T-helper 17 cell (primary cell): ENCODE data around the gene ONECUT2. TPM values are rescaled to one million over a fixed set of nuclear protein-coding genes. Genes with fewer than 3 reads are reported as not detected.
"Not testable (repeated sequence)": the region's sequence is repeated elsewhere in the genome, so short reads cannot be mapped to it uniquely, and the experiment has no call there.

Experiments
- ATAC-seq: fragments of 150-1000 bp; cut with Tn5 transposase; 2 replicates; pipeline ENCODE4 v1.10.0; 2021; ENCODE audit warnings: mild to moderate bottlenecking, moderate library complexity
- DNase-seq, 3 donors: peaks; one replicate each; pipeline versions ENCODE4 v3.0.0 to v3.0.0-alpha.2; 2020 to 2021
- H3K9me3 ChIP-seq: one replicate; pipeline ENCODE4 v1.7.0; 2013; ENCODE audit warnings: low read length, mild to moderate bottlenecking; ENCODE audit not compliant: control insufficient read depth, poor library complexity, severe bottlenecking
- H3K27ac Mint-ChIP-seq: one replicate; pipeline ENCODE4 v1.8.0; 2022; ENCODE audit warnings: mild to moderate bottlenecking, moderate library complexity, mixed read lengths
- H3K27me3 Mint-ChIP-seq: one replicate; pipeline ENCODE4 v1.8.0; 2022; ENCODE audit warnings: mixed read lengths
- H3K36me3 Mint-ChIP-seq: one replicate; pipeline ENCODE4 v1.8.0; 2022; ENCODE audit warnings: low read depth, mixed read lengths
- H3K4me1 Mint-ChIP-seq: one replicate; pipeline ENCODE4 v1.8.0; 2022; ENCODE audit warnings: mild to moderate bottlenecking, mixed read lengths
- H3K4me3 Mint-ChIP-seq: one replicate; pipeline ENCODE4 v1.8.0; 2022; ENCODE audit warnings: mild to moderate bottlenecking, moderate library complexity, mixed read lengths
- total RNA-seq, 4 donors: library from RNA in 2 of 4; stranded (reverse) in 2 of 4; gene quantifications; one replicate each; pipeline ENCODE4 v1.2.3 and lab custom pipeline; 2022 to 2026

The ONECUT2 gene
- total RNA-seq, 2 donors from 2014 or later: not detected

DNA sequence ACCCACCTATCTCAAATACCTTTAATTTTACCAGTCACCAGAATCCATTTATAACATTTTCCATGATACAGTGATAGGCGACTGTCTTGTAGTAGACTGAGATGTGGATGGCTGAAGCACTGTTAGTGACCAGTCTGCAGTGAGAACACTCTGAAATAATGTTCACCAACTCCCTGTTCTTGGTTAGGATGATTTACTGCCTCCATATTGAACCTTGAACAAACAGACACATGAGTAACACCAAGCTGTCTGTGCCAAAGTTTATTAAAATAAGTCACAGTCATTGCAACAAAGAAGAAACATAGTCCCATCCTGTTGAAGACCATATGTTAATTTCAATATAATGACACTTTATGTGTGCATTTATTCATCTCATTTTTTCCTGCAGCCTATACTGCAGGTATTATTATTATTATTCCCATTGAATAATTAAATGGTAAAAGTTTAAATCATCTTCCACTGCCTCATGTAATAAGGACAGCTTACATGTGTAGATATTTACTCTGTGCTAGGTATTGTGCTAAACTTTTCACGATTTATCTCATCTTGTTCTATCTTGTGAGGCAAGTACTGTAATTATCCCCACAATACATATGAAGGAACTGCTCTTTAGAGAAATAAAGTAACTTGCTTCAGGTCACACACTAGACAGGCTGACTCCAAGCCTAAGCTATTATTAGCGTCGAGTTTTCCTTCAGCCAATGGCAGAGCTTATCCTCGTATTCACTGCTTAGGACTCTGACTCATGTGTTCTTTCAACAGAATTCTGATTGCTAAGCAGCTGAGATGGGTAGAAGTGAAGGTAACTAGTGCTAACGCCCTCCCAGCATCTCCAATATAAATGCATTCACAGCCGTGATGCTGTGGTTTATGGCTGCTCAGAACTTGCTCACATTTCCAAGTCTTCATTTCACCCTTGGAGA, 62.5 kb downstream of the ONECUT2 start:
- ATAC-seq (no peak), DNase-seq (no peak)
- no peak overlapping the region for H3K4me3 Mint-ChIP-seq
- no peaks in the 10 kb centered on the region for H3K36me3 Mint-ChIP-seq
- no peak overlapping the region for H3K27ac Mint-ChIP-seq
- H3K9me3 ChIP-seq: no peaks in the 10 kb centered on the region
- H3K27me3 Mint-ChIP-seq: peaks cover 35% of the 10 kb centered on the region
- H3K4me1 Mint-ChIP-seq: no peaks in the 10 kb centered on the region

DNA sequence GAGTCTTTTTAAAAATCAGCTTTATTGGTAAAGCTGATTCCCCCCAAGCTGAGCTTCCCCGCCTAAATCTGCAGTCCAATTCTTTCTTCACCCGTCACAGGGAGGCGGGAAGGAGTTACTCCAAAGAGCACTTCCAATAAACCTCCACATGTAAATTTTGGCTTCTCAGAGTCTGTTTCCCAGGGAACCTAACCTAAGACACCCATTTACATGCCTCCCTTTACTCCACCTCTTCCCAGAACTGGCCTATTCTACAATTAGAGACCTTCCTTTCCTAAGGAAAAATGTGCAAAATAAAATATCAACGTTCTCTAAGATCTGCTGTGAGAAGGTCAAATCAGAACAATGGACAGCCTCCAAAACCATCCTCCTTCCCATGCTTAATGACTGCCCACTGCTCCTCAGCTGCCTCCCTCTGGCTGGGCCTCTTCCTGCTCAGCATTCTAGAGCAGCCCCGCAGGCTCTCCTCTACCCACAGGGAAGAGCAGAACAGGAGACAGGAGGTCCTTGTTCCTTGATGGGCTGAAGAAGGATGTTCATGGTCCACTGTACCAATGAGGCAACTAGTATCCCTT, 63.6 kb downstream of the ONECUT2 start:
- Mint-ChIP-seq H3K27me3 (peaks cover 25% of the 10 kb centered on the region), H3K36me3 (no peaks in the 10 kb centered on the region), H3K4me3 (no peak overlapping the region), H3K4me1 (no peaks in the 10 kb centered on the region), H3K27ac (no peak overlapping the region)
- DNase-seq: no peak
- H3K9me3 ChIP-seq: no peaks in the 10 kb centered on the region
- no peak for ATAC-seq

- no peak overlapping the region for H3K4me3 Mint-ChIP-seq
- peaks cover 42% of the 10 kb centered on the region for H3K27me3 Mint-ChIP-seq
- no peaks in the 10 kb centered on the region for H3K4me1 Mint-ChIP-seq
- no peaks in the 10 kb centered on the region for H3K9me3 ChIP-seq
- H3K27ac Mint-ChIP-seq: no peak overlapping the region
- no peaks in the 10 kb centered on the region for H3K36me3 Mint-ChIP-seq
- ATAC-seq: no peak
- no peak for DNase-seq
Measured at GRCh38 chr18:57502624-57503023, 67.5 kb downstream of the ONECUT2 start.

GRCh38 chr18:57505231-57505630, 70.1 kb downstream of the ONECUT2 start:
- H3K36me3 Mint-ChIP-seq: no peaks in the 10 kb centered on the region
- peaks cover 52% of the 10 kb centered on the region for H3K27me3 Mint-ChIP-seq
- no peaks in the 10 kb centered on the region for H3K4me1 Mint-ChIP-seq
- no peak for DNase-seq
- no peak for ATAC-seq
- H3K4me3 Mint-ChIP-seq: no peak overlapping the region
- H3K27ac Mint-ChIP-seq: no peak overlapping the region
- H3K9me3 ChIP-seq: no peaks in the 10 kb centered on the region

DNA sequence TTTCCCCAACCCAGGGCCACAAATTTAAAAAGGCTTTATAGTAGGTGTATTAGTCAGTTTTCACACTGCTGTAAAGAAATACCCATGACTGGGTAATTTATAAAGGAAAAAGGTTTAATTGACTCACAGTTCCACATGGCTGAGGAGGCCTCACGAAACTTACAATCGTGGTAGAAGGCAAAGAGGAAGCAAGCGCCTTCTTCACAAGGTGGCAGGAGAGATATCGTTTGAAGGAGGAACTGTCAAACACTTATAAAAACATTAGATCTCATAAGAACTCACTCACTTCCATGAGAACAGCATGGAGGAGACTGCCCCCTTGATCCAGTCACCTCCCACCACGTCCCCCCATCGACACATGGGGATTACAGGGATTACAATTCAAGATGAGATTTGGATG, 80.9 kb downstream of the ONECUT2 start:
- ATAC-seq (no peak), DNase-seq (no peak)
- Mint-ChIP-seq H3K4me1 (no peaks in the 10 kb centered on the region), H3K36me3 (no peaks in the 10 kb centered on the region), H3K27ac (no peak overlapping the region), H3K27me3 (peaks cover 28% of the 10 kb centered on the region), H3K4me3 (no peak overlapping the region)
- H3K9me3 ChIP-seq: no peaks in the 10 kb centered on the region

- H3K36me3 Mint-ChIP-seq: no peaks in the 10 kb centered on the region
- DNase-seq: no peak
- no peak for ATAC-seq
- no peaks in the 10 kb centered on the region for H3K9me3 ChIP-seq
- H3K4me1 Mint-ChIP-seq: peaks cover 2% of the 10 kb centered on the region
- H3K4me3 Mint-ChIP-seq: no peak overlapping the region
- H3K27me3 Mint-ChIP-seq: peaks cover 34% of the 10 kb centered on the region
- no peak overlapping the region for H3K27ac Mint-ChIP-seq
Measured at GRCh38 chr18:57518533-57518932, 83.4 kb downstream of the ONECUT2 start.

GRCh38 chr18:57519668-57520424, 84.7 kb downstream of the ONECUT2 start:
- no peak for ATAC-seq
- H3K4me3 Mint-ChIP-seq: no peak overlapping the region
- H3K4me1 Mint-ChIP-seq: peaks cover 2% of the 10 kb centered on the region
- H3K27ac Mint-ChIP-seq: no peak overlapping the region
- no peaks in the 10 kb centered on the region for H3K9me3 ChIP-seq
- H3K36me3 Mint-ChIP-seq: peaks cover 2% of the 10 kb centered on the region
- H3K27me3 Mint-ChIP-seq: peaks cover 36% of the 10 kb centered on the region
- no peak for DNase-seq

- not testable (repeated sequence) for ATAC-seq, H3K36me3 Mint-ChIP-seq, H3K4me1 Mint-ChIP-seq, DNase-seq, H3K9me3 ChIP-seq, H3K27ac Mint-ChIP-seq, H3K4me3 Mint-ChIP-seq
- H3K27me3 Mint-ChIP-seq: peaks cover 34% of the 10 kb centered on the region
Measured at GRCh38 chr18:57522348-57522747, 87.2 kb downstream of the ONECUT2 start.

DNA sequence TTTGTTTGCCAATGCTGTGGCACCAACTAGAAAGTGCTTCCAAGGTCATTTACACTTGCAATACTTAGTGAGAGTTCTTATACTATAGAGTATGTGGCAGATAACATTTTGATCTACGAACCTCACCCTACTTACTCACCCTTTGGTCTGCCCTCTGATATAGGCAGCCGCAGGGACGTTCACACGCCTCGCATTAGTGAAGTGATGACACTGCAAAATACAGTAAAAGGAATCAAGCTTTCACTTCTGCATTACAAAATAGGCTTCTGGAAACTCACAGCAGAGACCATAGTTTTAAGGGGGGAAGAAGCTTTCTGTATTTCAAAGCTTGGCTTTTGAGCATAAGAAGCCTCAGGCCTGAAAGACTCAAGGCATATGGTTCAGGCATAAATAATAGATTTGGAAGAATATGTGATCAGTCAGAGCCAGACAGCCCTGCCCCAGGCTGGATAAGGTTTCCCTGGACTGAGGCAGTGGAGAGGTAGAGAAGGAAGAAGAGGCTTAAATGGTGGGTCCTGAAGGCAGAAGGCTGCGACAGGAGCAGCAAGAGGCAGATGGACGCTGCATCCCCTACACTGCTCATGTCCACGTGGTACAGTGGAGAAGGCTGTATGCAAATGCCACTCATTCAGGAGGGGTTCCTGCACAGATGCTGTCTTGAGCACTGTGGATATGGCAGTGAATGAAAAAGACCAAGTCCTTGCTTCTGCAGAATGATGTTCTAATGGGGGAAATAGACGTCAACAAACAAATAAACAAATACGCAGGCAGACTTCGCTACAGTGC, 88.2 kb downstream of the ONECUT2 start:
- no peak for DNase-seq
- no peaks in the 10 kb centered on the region for H3K9me3 ChIP-seq
- no peak for ATAC-seq
- Mint-ChIP-seq H3K36me3 (peaks cover 2% of the 10 kb centered on the region), H3K27me3 (peaks cover 39% of the 10 kb centered on the region), H3K4me3 (no peak overlapping the region), H3K4me1 (peaks cover 2% of the 10 kb centered on the region), H3K27ac (no peak overlapping the region)

DNA sequence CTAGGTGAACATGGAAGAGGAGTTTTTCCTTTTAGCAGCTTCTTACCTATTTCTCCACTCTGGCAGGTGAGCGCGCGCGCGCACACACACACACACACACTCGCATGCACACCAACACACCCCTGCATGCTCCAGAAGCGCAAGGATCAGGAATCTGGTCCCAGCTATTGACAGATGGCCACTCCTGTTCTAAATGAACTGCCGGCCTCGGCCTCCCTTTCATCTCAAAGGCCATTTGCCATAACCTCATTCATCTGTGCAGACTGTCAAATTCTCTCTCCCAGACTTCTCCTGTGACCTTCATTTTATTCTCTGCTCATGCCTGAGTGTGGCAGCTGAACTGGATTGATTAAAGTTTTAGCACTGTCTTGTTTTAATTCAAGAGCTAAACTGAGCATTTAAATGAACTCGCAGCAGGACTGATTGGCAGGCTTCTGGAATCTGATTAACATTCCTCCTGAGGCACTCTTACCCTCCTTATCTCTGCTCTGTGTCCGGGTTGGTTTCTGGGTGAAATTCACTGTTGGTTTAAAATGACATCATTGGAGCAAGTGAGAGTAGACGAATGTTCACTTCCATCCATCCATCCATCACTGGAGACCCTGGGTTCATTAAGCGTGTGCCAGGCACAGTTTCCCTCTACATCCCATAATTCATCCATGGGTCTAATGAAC, 92.5 kb downstream of the ONECUT2 start:
- H3K36me3 Mint-ChIP-seq: peaks cover 2% of the 10 kb centered on the region
- no peaks in the 10 kb centered on the region for H3K9me3 ChIP-seq
- peaks cover 2% of the 10 kb centered on the region for H3K4me1 Mint-ChIP-seq
- DNase-seq (no peak), ATAC-seq (no peak)
- no peak overlapping the region for H3K27ac Mint-ChIP-seq
- no peak overlapping the region for H3K4me3 Mint-ChIP-seq
- peaks cover 39% of the 10 kb centered on the region for H3K27me3 Mint-ChIP-seq

DNA sequence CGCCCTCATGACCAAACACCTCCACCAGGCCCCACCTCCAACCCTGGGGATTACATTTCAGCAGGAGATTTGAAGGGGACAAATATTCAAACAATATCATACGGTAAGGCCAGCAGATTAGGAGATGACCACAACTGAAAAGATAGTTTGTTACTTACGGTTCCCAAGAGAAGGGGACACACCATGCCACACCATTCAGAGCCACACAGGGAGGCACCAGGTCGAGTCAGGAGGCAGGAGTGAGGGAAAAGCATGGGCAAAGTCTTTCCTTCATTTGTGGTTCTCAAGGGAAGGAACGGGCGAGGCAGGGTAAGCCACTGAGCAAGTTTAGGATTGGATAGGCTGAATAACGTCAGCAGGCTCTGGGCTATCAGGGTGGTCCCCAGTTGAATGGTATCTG, 94.0 kb downstream of the ONECUT2 start:
- no peaks in the 10 kb centered on the region for H3K9me3 ChIP-seq
- H3K36me3 Mint-ChIP-seq: peaks cover under 1% of the 10 kb centered on the region
- H3K4me1 Mint-ChIP-seq: no peaks in the 10 kb centered on the region
- no peak for ATAC-seq
- H3K4me3 Mint-ChIP-seq: no peak overlapping the region
- no peak overlapping the region for H3K27ac Mint-ChIP-seq
- DNase-seq: no peak
- H3K27me3 Mint-ChIP-seq: peaks cover 31% of the 10 kb centered on the region

- Mint-ChIP-seq H3K4me1 (no peaks in the 10 kb centered on the region), H3K4me3 (no peak overlapping the region), H3K36me3 (no peaks in the 10 kb centered on the region), H3K27ac (no peak overlapping the region), H3K27me3 (peaks cover 39% of the 10 kb centered on the region)
- DNase-seq (no peak), ATAC-seq (no peak)
- H3K9me3 ChIP-seq: no peaks in the 10 kb centered on the region
Measured at GRCh38 chr18:57533006-57533867, 98.1 kb downstream of the ONECUT2 start.
